Measurements from ENCODE around the gene ATG13. TPM values are rescaled to one million over a fixed set of nuclear protein-coding genes. Genes with fewer than 3 reads are reported as not detected.
"Not testable (repeated sequence)": the region's sequence is repeated elsewhere in the genome, so short reads cannot be mapped to it uniquely, and the experiment has no call there.

ATG13 gene
- total and polyA plus RNA-seq, 4 donors: 36.3 to 49.9 (median 41.2) TPM

- no peak overlapping the region for H3K9ac ChIP-seq (ENCODE audit: low read depth in 1 of 2, low read length in 2 of 2)
- H3K4me3 ChIP-seq (ENCODE audit: low read depth in 1 of 3, low read length in 3 of 3): no peak overlapping the region
- no peak overlapping the region for H3K27ac ChIP-seq (ENCODE audit: low read depth in 1 of 2, low read length in 2 of 2)
- H3K27me3 ChIP-seq (ENCODE audit: control insufficient read depth in 4 of 4, insufficient read depth in 4 of 4, low read length in 3 of 4): no peaks in the 10 kb centered on the region
- no peaks in the 10 kb centered on the region for H3K9me3 ChIP-seq (ENCODE audit: control insufficient read depth in 4 of 4, low read length in 3 of 4)
- no peaks in the 10 kb centered on the region for H3K36me3 ChIP-seq (ENCODE audit: control insufficient read depth in 4 of 4, insufficient read depth in 3 of 4, low read depth in 1 of 4, low read length in 3 of 4)
- H3K4me1 ChIP-seq (ENCODE audit: control insufficient read depth in 4 of 4, insufficient read depth in 4 of 4, low read length in 3 of 4): peaks cover 0 to 3% (median 2%) of the 10 kb centered on the region in 4 donors
- no peak for TF ChIP-seq FOXA1 (IDR thresholded peaks at IDR 0.05)
- TF ChIP-seq HNF4A (conservative IDR thresholded peaks at IDR 0.05): no peak
- TF ChIP-seq, protein P1, sequence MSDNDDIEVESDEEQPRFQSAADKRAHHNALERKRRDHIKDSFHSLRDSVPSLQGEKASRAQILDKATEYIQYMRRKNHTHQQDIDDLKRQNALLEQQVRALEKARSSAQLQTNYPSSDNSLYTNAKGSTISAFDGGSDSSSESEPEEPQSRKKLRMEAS (IDR thresholded peaks at IDR 0.05): no peak
- no peak for TF ChIP-seq EGR1 (IDR thresholded peaks at IDR 0.05; ENCODE audit: low read depth in 2 of 2)
- TF ChIP-seq RAD21 (IDR thresholded peaks at IDR 0.05): no peak
- TF ChIP-seq HNF4G (IDR thresholded peaks at IDR 0.05): no peak
- TF ChIP-seq CTCF (IDR thresholded peaks at IDR 0.05; ENCODE audit: low read depth, low read length, missing input control): no peak
- no peak for DNase-seq (ENCODE audit: low spot score)
- 45% methylated on average over 5 of the region's 5 CpGs for WGBS
Measured at GRCh38 chr11:46582588-46582987, 34.8 kb upstream of the ATG13 start.

DNA sequence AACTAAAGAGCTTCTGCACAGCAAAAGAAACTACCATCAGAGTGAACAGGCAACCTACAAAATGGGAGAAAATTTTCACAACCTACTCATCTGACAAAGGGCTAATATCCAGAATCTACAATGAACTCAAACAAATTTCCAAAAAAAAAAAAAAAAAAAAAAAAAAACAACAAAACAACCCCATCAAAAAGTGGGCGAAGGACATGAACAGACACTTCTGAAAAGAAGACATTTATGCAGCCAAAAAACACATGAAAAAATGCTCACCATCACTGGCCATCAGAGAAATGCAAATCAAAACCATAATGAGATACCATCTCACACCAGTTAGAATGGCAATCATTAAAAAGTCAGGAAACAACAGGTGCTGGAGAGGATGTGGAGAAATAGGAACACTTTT is 33.8 kb upstream of the ATG13 start:
- H3K9ac ChIP-seq (ENCODE audit: low read depth in 1 of 2, low read length in 2 of 2); H3K4me3 ChIP-seq (ENCODE audit: low read depth in 1 of 3, low read length in 3 of 3); DNase-seq (ENCODE audit: low spot score); H3K27me3 ChIP-seq (ENCODE audit: control insufficient read depth in 4 of 4, insufficient read depth in 4 of 4, low read length in 3 of 4); H3K27ac ChIP-seq (ENCODE audit: low read depth in 1 of 2, low read length in 2 of 2); H3K4me1 ChIP-seq (ENCODE audit: control insufficient read depth in 4 of 4, insufficient read depth in 4 of 4, low read length in 3 of 4); H3K36me3 ChIP-seq (ENCODE audit: control insufficient read depth in 4 of 4, insufficient read depth in 3 of 4, low read depth in 1 of 4, low read length in 3 of 4); H3K9me3 ChIP-seq (ENCODE audit: control insufficient read depth in 4 of 4, low read length in 3 of 4): not testable (repeated sequence)
- WGBS: 92% methylated on average over 1 of the region's 1 CpG

GRCh38 chr11:46588131-46588530 is 29.2 kb upstream of the ATG13 start:
- no peaks in the 10 kb centered on the region for H3K36me3 ChIP-seq (ENCODE audit: control insufficient read depth in 4 of 4, insufficient read depth in 3 of 4, low read depth in 1 of 4, low read length in 3 of 4)
- TF ChIP-seq, protein P2, sequence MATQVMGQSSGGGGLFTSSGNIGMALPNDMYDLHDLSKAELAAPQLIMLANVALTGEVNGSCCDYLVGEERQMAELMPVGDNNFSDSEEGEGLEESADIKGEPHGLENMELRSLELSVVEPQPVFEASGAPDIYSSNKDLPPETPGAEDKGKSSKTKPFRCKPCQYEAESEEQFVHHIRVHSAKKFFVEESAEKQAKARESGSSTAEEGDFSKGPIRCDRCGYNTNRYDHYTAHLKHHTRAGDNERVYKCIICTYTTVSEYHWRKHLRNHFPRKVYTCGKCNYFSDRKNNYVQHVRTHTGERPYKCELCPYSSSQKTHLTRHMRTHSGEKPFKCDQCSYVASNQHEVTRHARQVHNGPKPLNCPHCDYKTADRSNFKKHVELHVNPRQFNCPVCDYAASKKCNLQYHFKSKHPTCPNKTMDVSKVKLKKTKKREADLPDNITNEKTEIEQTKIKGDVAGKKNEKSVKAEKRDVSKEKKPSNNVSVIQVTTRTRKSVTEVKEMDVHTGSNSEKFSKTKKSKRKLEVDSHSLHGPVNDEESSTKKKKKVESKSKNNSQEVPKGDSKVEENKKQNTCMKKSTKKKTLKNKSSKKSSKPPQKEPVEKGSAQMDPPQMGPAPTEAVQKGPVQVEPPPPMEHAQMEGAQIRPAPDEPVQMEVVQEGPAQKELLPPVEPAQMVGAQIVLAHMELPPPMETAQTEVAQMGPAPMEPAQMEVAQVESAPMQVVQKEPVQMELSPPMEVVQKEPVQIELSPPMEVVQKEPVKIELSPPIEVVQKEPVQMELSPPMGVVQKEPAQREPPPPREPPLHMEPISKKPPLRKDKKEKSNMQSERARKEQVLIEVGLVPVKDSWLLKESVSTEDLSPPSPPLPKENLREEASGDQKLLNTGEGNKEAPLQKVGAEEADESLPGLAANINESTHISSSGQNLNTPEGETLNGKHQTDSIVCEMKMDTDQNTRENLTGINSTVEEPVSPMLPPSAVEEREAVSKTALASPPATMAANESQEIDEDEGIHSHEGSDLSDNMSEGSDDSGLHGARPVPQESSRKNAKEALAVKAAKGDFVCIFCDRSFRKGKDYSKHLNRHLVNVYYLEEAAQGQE (IDR thresholded peaks at IDR 0.05): no peak
- TF ChIP-seq EGR1 (IDR thresholded peaks at IDR 0.05; ENCODE audit: low read depth in 2 of 2): no peak
- no peak for TF ChIP-seq CTCF (IDR thresholded peaks at IDR 0.05; ENCODE audit: low read depth, low read length, missing input control)
- no peak for TF ChIP-seq RXRA (IDR thresholded peaks at IDR 0.05)
- TF ChIP-seq, protein P3, sequence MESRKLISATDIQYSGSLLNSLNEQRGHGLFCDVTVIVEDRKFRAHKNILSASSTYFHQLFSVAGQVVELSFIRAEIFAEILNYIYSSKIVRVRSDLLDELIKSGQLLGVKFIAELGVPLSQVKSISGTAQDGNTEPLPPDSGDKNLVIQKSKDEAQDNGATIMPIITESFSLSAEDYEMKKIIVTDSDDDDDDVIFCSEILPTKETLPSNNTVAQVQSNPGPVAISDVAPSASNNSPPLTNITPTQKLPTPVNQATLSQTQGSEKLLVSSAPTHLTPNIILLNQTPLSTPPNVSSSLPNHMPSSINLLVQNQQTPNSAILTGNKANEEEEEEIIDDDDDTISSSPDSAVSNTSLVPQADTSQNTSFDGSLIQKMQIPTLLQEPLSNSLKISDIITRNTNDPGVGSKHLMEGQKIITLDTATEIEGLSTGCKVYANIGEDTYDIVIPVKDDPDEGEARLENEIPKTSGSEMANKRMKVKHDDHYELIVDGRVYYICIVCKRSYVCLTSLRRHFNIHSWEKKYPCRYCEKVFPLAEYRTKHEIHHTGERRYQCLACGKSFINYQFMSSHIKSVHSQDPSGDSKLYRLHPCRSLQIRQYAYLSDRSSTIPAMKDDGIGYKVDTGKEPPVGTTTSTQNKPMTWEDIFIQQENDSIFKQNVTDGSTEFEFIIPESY (IDR thresholded peaks at IDR 0.05): no peak
- TF ChIP-seq JUND (IDR thresholded peaks at IDR 0.05): no peak
- TF ChIP-seq HNF4A (conservative IDR thresholded peaks at IDR 0.05): no peak
- TF ChIP-seq, protein P4, sequence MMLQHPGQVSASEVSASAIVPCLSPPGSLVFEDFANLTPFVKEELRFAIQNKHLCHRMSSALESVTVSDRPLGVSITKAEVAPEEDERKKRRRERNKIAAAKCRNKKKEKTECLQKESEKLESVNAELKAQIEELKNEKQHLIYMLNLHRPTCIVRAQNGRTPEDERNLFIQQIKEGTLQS (IDR thresholded peaks at IDR 0.05): no peak
- TF ChIP-seq FOXA2 (IDR thresholded peaks at IDR 0.05): no peak
- TF ChIP-seq RAD21 (IDR thresholded peaks at IDR 0.05): no peak
- no peak for TF ChIP-seq SP1 (IDR thresholded peaks at IDR 0.05)
- TF ChIP-seq TAF1 (conservative IDR thresholded peaks at IDR 0.05): no peak
- no peak overlapping the region for H3K4me3 ChIP-seq (ENCODE audit: low read depth in 1 of 3, low read length in 3 of 3)
- no peak for DNase-seq (ENCODE audit: low spot score)
- WGBS: 93% methylated on average over 5 of the region's 5 CpGs
- H3K27ac ChIP-seq (ENCODE audit: low read depth in 1 of 2, low read length in 2 of 2): no peak overlapping the region
- H3K9ac ChIP-seq (ENCODE audit: low read depth in 1 of 2, low read length in 2 of 2): no peak overlapping the region
- H3K9me3 ChIP-seq (ENCODE audit: control insufficient read depth in 4 of 4, low read length in 3 of 4): no peaks in the 10 kb centered on the region
- H3K4me1 ChIP-seq (ENCODE audit: control insufficient read depth in 4 of 4, insufficient read depth in 4 of 4, low read length in 3 of 4): peaks cover 5 to 25% (median 19%) of the 10 kb centered on the region in 4 donors
- H3K27me3 ChIP-seq (ENCODE audit: control insufficient read depth in 4 of 4, insufficient read depth in 4 of 4, low read length in 3 of 4): no peaks in the 10 kb centered on the region

All from liver (tissue), 9 donors.